Measurements from ENCODE around the gene SGPL1.

The SGPL1 gene

DNA sequence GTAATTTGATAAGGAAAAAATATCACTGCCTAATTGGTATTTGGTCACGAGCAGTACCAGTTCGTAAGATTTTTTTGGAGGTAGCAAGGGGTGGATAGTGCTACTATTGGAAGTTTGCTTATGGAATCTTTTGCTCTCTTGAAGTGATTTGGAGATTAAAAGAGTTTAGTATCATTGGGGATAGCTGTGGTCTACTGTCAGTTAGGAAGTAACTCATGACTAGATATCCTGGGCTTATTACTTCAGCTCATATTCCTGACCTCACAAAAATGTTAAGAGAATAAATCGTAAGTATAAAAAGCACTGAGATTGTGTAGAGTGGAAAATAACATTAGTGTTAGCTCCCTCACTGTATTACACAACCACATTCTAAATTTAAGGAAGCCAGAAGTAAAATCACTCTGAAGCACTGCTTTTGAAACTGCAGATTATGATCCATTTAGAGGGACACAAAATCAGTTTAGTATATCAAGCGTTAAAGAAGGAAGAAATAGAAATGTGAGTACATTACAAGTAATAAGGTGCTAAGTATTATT is 22.6 kb downstream of the SGPL1 start:
- Histone ChIP-seq H3K27me3 (ENCODE audit: control insufficient read depth in 5 of 5, insufficient read depth in 4 of 5, low read length in 5 of 5) (no peaks in the 10 kb centered on the region), H3K36me3 (ENCODE audit: control insufficient read depth in 5 of 5, insufficient read depth in 5 of 5, low read length in 5 of 5) (peaks cover 0 to 6% (median 2%) of the 10 kb centered on the region in 5 donors), H3K27ac (ENCODE audit: low read depth, low read length) (no peak overlapping the region), H3K4me3 (ENCODE audit: low read depth in 1 of 5, low read length in 5 of 5) (no peak overlapping the region), H3K4me1 (ENCODE audit: control insufficient read depth in 5 of 5, insufficient read depth in 5 of 5, low read length in 5 of 5) (peaks cover 0 to 26% (median 17%) of the 10 kb centered on the region in 5 donors), H3K9ac (ENCODE audit: low read length in 5 of 5) (no peak overlapping the region), H3K9me3 (ENCODE audit: control insufficient read depth in 5 of 5, low read length in 5 of 5) (peaks cover 0 to 3% (median 0%) of the 10 kb centered on the region in 5 donors)

DNA sequence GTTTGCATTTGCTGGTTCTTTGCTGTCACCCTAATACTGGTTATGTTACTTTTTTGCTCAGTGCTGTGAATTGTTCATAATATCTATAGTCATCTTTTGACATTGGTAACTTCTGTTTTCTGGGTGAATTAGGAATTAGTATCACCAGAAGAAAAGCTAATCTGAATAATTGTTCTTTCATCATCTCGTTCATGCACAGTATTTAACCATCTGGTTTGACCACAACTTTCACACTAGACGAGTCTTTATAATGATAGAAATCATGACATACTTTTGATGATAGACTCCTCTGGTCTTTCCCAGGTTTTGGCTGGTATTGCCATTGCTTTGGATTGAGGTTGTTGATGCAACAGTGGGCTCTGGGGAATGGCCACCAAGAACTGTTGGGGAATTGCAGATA is 25.1 kb downstream of the SGPL1 start:
- peaks cover 0 to 3% (median 0%) of the 10 kb centered on the region in 5 donors for H3K9me3 ChIP-seq (ENCODE audit: control insufficient read depth in 5 of 5, low read length in 5 of 5)
- peaks cover 0 to 12% (median 6%) of the 10 kb centered on the region in 5 donors for H3K4me1 ChIP-seq (ENCODE audit: control insufficient read depth in 5 of 5, insufficient read depth in 5 of 5, low read length in 5 of 5)
- H3K27ac ChIP-seq (ENCODE audit: low read depth, low read length) = no peak overlapping the region
- H3K36me3 ChIP-seq (ENCODE audit: control insufficient read depth in 5 of 5, insufficient read depth in 5 of 5, low read length in 5 of 5) = peaks cover 7 to 18% (median 10%) of the 10 kb centered on the region in 5 donors
- no peak overlapping the region for H3K4me3 ChIP-seq (ENCODE audit: low read depth in 1 of 5, low read length in 5 of 5)
- H3K9ac ChIP-seq (ENCODE audit: low read length in 5 of 5) = no peak overlapping the region
- H3K27me3 ChIP-seq (ENCODE audit: control insufficient read depth in 5 of 5, insufficient read depth in 4 of 5, low read length in 5 of 5) = no peaks in the 10 kb centered on the region

DNA sequence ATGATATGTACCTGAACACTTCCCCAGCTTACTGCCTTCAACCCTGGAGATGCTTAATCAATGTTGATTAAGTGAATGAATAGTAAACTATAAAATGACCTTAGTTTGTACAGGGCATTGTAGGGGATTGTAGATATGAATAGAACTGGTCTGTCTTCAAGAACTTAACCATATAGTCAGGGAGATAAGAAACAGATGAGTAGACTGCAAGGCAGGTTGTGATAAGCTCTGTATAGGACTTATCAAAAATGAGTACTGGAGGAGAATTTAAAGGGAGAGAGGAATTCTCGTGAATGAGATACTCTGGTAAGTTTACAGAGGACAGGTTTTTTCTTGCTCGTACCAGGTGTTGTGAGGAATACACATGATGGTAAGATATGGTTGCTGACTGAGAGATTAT is 27.6 kb downstream of the SGPL1 start:
- H3K4me1 ChIP-seq (ENCODE audit: control insufficient read depth in 5 of 5, insufficient read depth in 5 of 5, low read length in 5 of 5) = peaks cover 0 to 6% (median 3%) of the 10 kb centered on the region in 5 donors
- H3K4me3 ChIP-seq (ENCODE audit: low read depth in 1 of 5, low read length in 5 of 5) = no peak overlapping the region

DNA sequence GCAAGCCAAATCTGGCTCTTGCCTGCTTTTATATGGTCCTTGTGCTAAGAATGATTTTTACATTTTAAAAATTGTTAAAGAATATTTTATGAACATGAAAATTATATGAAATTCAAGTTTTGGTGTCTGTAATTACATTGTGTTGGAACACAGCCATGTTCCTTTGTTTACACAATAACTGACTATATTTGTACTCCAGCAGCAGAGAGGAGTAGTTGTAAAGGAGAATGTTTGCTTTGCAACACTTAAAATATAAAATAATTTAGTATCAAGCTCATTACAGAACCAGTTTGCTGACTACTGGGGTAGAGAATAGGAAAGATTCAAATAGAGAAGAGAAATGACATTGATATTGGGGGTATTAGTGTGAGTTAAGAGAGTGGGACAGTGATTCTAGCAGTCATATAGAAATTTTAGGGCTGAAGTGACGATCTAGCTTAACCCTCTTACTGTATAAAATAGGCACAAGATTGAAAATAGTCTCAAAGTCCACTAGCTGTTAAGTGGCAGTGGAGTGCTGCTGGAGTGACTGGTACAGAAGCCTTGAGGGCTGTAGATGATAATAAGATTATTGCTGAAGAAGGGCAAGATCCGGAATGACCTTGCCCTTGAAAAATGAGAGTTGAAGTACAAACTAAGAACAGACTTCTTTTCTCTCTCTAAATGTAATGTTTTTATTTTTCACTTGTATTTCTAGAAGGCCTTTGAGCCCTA is 28.2 kb downstream of the SGPL1 start:
- Histone ChIP-seq H3K9ac (ENCODE audit: low read length in 5 of 5) (no peak overlapping the region), H3K4me3 (ENCODE audit: low read depth in 1 of 5, low read length in 5 of 5) (no peak overlapping the region), H3K27me3 (ENCODE audit: control insufficient read depth in 5 of 5, insufficient read depth in 4 of 5, low read length in 5 of 5) (no peaks in the 10 kb centered on the region), H3K27ac (ENCODE audit: low read depth, low read length) (no peak overlapping the region), H3K9me3 (ENCODE audit: control insufficient read depth in 5 of 5, low read length in 5 of 5) (no peaks in the 10 kb centered on the region), H3K36me3 (ENCODE audit: control insufficient read depth in 5 of 5, insufficient read depth in 5 of 5, low read length in 5 of 5) (peaks cover 7 to 22% (median 13%) of the 10 kb centered on the region in 5 donors), H3K4me1 (ENCODE audit: control insufficient read depth in 5 of 5, insufficient read depth in 5 of 5, low read length in 5 of 5) (peaks cover 0 to 6% (median 3%) of the 10 kb centered on the region in 5 donors)

More for the DNA sequence above, 27.6 kb downstream of the SGPL1 start:
- no peak overlapping the region for H3K27ac ChIP-seq (ENCODE audit: low read depth, low read length)
- no peak overlapping the region for H3K9ac ChIP-seq (ENCODE audit: low read length in 5 of 5)
- H3K27me3 ChIP-seq (ENCODE audit: control insufficient read depth in 5 of 5, insufficient read depth in 4 of 5, low read length in 5 of 5) = no peaks in the 10 kb centered on the region
- H3K9me3 ChIP-seq (ENCODE audit: control insufficient read depth in 5 of 5, low read length in 5 of 5) = no peaks in the 10 kb centered on the region
- peaks cover 7 to 22% (median 13%) of the 10 kb centered on the region in 5 donors for H3K36me3 ChIP-seq (ENCODE audit: control insufficient read depth in 5 of 5, insufficient read depth in 5 of 5, low read length in 5 of 5)

- no peak overlapping the region for H3K27ac ChIP-seq (ENCODE audit: low read depth, low read length)
Measured at GRCh38 chr10:70845256-70845655, 29.5 kb downstream of the SGPL1 start.

DNA sequence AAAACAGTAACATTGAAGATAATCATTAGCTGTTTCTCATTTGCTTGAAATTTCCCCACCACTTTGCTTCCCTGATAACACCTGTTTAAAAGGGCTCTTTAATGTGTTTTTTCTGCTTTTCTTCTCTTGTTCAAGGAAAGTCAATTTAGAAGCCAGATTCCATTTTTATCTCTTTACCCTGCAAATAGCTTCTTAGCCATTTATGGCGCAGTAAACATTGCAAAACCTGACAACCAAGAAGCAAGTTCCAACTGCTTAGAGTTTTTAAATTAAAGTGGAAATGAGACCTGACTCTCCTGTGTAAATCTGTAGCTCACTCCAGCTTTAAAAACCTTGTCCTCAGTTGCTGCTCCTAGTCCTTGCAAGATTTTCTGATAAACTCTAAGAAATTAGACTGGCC is 30.1 kb downstream of the SGPL1 start:
- H3K9me3 ChIP-seq (ENCODE audit: control insufficient read depth in 5 of 5, low read length in 5 of 5) = no peaks in the 10 kb centered on the region
- H3K4me1 ChIP-seq (ENCODE audit: control insufficient read depth in 5 of 5, insufficient read depth in 5 of 5, low read length in 5 of 5) = peaks cover 0 to 6% (median 3%) of the 10 kb centered on the region in 5 donors
- H3K9ac ChIP-seq (ENCODE audit: low read length in 5 of 5) = no peak overlapping the region
- H3K27me3 ChIP-seq (ENCODE audit: control insufficient read depth in 5 of 5, insufficient read depth in 4 of 5, low read length in 5 of 5) = no peaks in the 10 kb centered on the region
- no peak overlapping the region for H3K27ac ChIP-seq (ENCODE audit: low read depth, low read length)
- H3K4me3 ChIP-seq (ENCODE audit: low read depth in 1 of 5, low read length in 5 of 5) = no peak overlapping the region
- H3K36me3 ChIP-seq (ENCODE audit: control insufficient read depth in 5 of 5, insufficient read depth in 5 of 5, low read length in 5 of 5) = peaks cover 7 to 26% (median 15%) of the 10 kb centered on the region in 5 donors

More at GRCh38 chr10:70845256-70845655, 29.5 kb downstream of the SGPL1 start:
- H3K9me3 ChIP-seq (ENCODE audit: control insufficient read depth in 5 of 5, low read length in 5 of 5) = no peaks in the 10 kb centered on the region
- H3K9ac ChIP-seq (ENCODE audit: low read length in 5 of 5) = no peak overlapping the region
- peaks cover 7 to 24% (median 10%) of the 10 kb centered on the region in 5 donors for H3K36me3 ChIP-seq (ENCODE audit: control insufficient read depth in 5 of 5, insufficient read depth in 5 of 5, low read length in 5 of 5)
- H3K4me3 ChIP-seq (ENCODE audit: low read depth in 1 of 5, low read length in 5 of 5) = no peak overlapping the region
- peaks cover 0 to 6% (median 3%) of the 10 kb centered on the region in 5 donors for H3K4me1 ChIP-seq (ENCODE audit: control insufficient read depth in 5 of 5, insufficient read depth in 5 of 5, low read length in 5 of 5)
- no peaks in the 10 kb centered on the region for H3K27me3 ChIP-seq (ENCODE audit: control insufficient read depth in 5 of 5, insufficient read depth in 4 of 5, low read length in 5 of 5)

- H3K27me3 ChIP-seq (ENCODE audit: control insufficient read depth in 5 of 5, insufficient read depth in 4 of 5, low read length in 5 of 5) = no peaks in the 10 kb centered on the region
- H3K9me3 ChIP-seq (ENCODE audit: control insufficient read depth in 5 of 5, low read length in 5 of 5) = no peaks in the 10 kb centered on the region
- no peak overlapping the region for H3K27ac ChIP-seq (ENCODE audit: low read depth, low read length)
- peaks cover 17 to 33% (median 19%) of the 10 kb centered on the region in 5 donors for H3K36me3 ChIP-seq (ENCODE audit: control insufficient read depth in 5 of 5, insufficient read depth in 5 of 5, low read length in 5 of 5)
- H3K4me3 ChIP-seq (ENCODE audit: low read depth in 1 of 5, low read length in 5 of 5) = no peak overlapping the region
- peaks cover 0 to 3% (median 0%) of the 10 kb centered on the region in 5 donors for H3K4me1 ChIP-seq (ENCODE audit: control insufficient read depth in 5 of 5, insufficient read depth in 5 of 5, low read length in 5 of 5)
- no peak overlapping the region for H3K9ac ChIP-seq (ENCODE audit: low read length in 5 of 5)
Measured at GRCh38 chr10:70846795-70847194, 31.0 kb downstream of the SGPL1 start.

DNA sequence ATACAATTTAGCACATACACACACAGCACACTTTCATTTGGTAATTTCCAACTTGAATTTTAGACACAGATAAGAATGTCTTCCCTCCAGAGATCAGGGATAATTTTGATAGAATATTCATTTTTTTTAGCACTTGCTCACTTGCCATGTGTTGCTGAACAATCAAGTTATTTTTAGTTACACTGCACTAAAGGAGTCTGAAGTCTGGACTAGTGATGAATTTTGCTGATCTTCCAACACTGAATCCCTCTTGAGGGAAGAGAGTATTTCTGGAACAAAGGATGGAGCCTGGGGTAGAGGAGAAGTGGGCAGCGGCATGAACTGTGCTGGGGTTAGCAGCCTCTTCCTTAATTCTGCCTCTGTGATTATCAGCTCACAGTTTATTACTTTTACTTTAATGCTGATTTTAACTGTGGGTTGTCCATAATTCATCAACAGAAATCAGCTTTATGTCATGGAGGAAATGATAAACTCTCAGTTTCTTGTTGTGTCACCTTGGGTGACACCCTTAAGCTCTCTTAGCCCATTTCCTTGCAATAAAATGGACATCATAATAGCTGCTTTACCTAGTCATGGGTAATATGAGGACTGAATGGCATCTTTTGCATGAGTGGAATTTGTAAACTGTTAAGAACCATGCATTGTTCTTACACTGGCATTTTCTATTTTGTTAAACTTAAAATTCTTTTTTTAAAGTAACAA is 32.1 kb downstream of the SGPL1 start:
- H3K27ac ChIP-seq (ENCODE audit: low read depth, low read length) = no peak overlapping the region
- H3K36me3 ChIP-seq (ENCODE audit: control insufficient read depth in 5 of 5, insufficient read depth in 5 of 5, low read length in 5 of 5) = peaks cover 20 to 36% (median 21%) of the 10 kb centered on the region in 5 donors
- H3K9ac ChIP-seq (ENCODE audit: low read length in 5 of 5) = no peak overlapping the region
- H3K4me1 ChIP-seq (ENCODE audit: control insufficient read depth in 5 of 5, insufficient read depth in 5 of 5, low read length in 5 of 5) = peaks cover 0 to 3% (median 0%) of the 10 kb centered on the region in 5 donors
- no peaks in the 10 kb centered on the region for H3K9me3 ChIP-seq (ENCODE audit: control insufficient read depth in 5 of 5, low read length in 5 of 5)
- no peaks in the 10 kb centered on the region for H3K27me3 ChIP-seq (ENCODE audit: control insufficient read depth in 5 of 5, insufficient read depth in 4 of 5, low read length in 5 of 5)
- H3K4me3 ChIP-seq (ENCODE audit: low read depth in 1 of 5, low read length in 5 of 5) = no peak overlapping the region

DNA sequence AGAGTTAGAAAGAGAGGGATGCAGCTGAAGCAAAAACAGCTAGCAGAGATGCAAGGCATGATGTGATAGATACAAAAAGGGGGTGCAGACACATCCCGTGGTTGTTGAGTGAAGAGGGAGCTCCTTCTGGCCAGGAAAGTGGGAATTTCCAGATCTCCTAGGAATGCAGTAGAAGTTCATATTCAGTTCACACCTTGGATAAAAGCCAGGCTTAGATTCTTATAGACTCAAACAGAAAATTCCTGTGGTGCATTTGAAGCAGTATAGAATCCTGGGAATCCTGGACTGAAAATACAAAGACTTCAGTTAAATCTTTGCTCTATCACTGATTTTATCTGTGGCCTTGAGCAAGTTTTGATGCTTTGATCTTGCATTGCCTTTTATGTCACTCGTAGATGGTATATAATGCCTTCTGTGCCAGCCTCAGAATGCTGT is 33.9 kb downstream of the SGPL1 start:
- Histone ChIP-seq H3K4me3 (ENCODE audit: low read depth in 1 of 5, low read length in 5 of 5) (no peak overlapping the region), H3K9ac (ENCODE audit: low read length in 5 of 5) (no peak overlapping the region), H3K36me3 (ENCODE audit: control insufficient read depth in 5 of 5, insufficient read depth in 5 of 5, low read length in 5 of 5) (peaks cover 26 to 49% (median 28%) of the 10 kb centered on the region in 5 donors), H3K27me3 (ENCODE audit: control insufficient read depth in 5 of 5, insufficient read depth in 4 of 5, low read length in 5 of 5) (no peaks in the 10 kb centered on the region), H3K27ac (ENCODE audit: low read depth, low read length) (no peak overlapping the region), H3K4me1 (ENCODE audit: control insufficient read depth in 5 of 5, insufficient read depth in 5 of 5, low read length in 5 of 5) (peaks cover 0 to 3% (median 0%) of the 10 kb centered on the region in 5 donors), H3K9me3 (ENCODE audit: control insufficient read depth in 5 of 5, low read length in 5 of 5) (no peaks in the 10 kb centered on the region)

GRCh38 chr10:70850097-70850496 is 34.3 kb downstream of the SGPL1 start:
- Histone ChIP-seq H3K4me1 (ENCODE audit: control insufficient read depth in 5 of 5, insufficient read depth in 5 of 5, low read length in 5 of 5) (peaks cover 0 to 3% (median 0%) of the 10 kb centered on the region in 5 donors), H3K36me3 (ENCODE audit: control insufficient read depth in 5 of 5, insufficient read depth in 5 of 5, low read length in 5 of 5) (peaks cover 28 to 52% (median 31%) of the 10 kb centered on the region in 5 donors), H3K27me3 (ENCODE audit: control insufficient read depth in 5 of 5, insufficient read depth in 4 of 5, low read length in 5 of 5) (no peaks in the 10 kb centered on the region), H3K9ac (ENCODE audit: low read length in 5 of 5) (no peak overlapping the region), H3K27ac (ENCODE audit: low read depth, low read length) (no peak overlapping the region), H3K9me3 (ENCODE audit: control insufficient read depth in 5 of 5, low read length in 5 of 5) (no peaks in the 10 kb centered on the region), H3K4me3 (ENCODE audit: low read depth in 1 of 5, low read length in 5 of 5) (no peak overlapping the region)
